K562 (cell line): ENCODE data around the gene COL4A2.

Experiments
- KDM1A ChIP-seq, 2 experiments: fragments of 450-650 bp; IDR thresholded peaks; 2 replicates each; pipeline ENCODE4 v1.6.1; 2016; ENCODE audit warnings: mild to moderate bottlenecking in 2 of 2
- ZBTB49 ChIP-seq: sonication (generic); formaldehyde crosslinking; IDR thresholded peaks from 2 replicates; pipeline ENCODE4 v1.8.0; 2022; ENCODE audit warnings: missing genetic modification reagents, mild to moderate bottlenecking, borderline replicate concordance
- ZNF507 ChIP-seq: conservative IDR thresholded peaks from 2 replicates; pipeline ENCODE4 v1.6.1; 2017; ENCODE audit warnings: missing genetic modification characterization, missing compliant biosample characterization

- TF ChIP-seq KDM1A (IDR thresholded peaks at IDR 0.05): no peak
- TF ChIP-seq ZBTB49: no peak
- no peak for TF ChIP-seq ZNF507 (tag)
Observed at GRCh38 chr13:110311443-110312338, 4.6 kb downstream of the COL4A2 start.
